H1 (cell line): Measurements from ENCODE around the gene NAA20. TPM values are rescaled to one million over a fixed set of nuclear protein-coding genes. Genes with fewer than 3 reads are reported as not detected.

ENCODE experiments used
- ASH2L ChIP-seq: fragments of 200-600, 300-600 bp; sonication (generic); IDR thresholded peaks from one replicate; pipeline ENCODE4 v1.7.1; 2017; ENCODE audit warnings: low read length
- ATF2 ChIP-seq: IDR thresholded peaks from 2 replicates; pipeline ENCODE4 v1.6.1; 2012; ENCODE audit warnings: low read length, inconsistent platforms
- BACH1 ChIP-seq: IDR thresholded peaks from 2 replicates; pipeline ENCODE4 v1.6.1; 2012; ENCODE audit warnings: low read length, improper control_type of control experiment
- BCL11A ChIP-seq, 2 experiments: IDR thresholded peaks; one replicate each; pipeline ENCODE4 v1.6.1; 2011; ENCODE audit warnings: low read depth in 2 of 2, low read length in 2 of 2, mild to moderate bottlenecking in 2 of 2
- CHD2 ChIP-seq: IDR thresholded peaks from 2 replicates; pipeline ENCODE4 v1.6.1; 2012; ENCODE audit warnings: low read length, improper control_type of control experiment
- CREB1 ChIP-seq: IDR thresholded peaks from 2 replicates; pipeline ENCODE4 v1.6.1; 2012; ENCODE audit warnings: inconsistent platforms
- CTCF ChIP-seq, 3 experiments: IDR thresholded peaks; 1 replicate in 2 of 3; 2 replicates in 1 of 3; pipeline versions ENCODE4 v1.5.1 to v1.6.1; 2011; ENCODE audit warnings: low read length in 3 of 3, mild to moderate bottlenecking in 3 of 3, inconsistent platforms in 2 of 3, low read depth in 1 of 3, moderate library complexity in 1 of 3; ENCODE audit not compliant: insufficient read depth in 1 of 3; ENCODE audit errors: control extremely low read depth in 1 of 3
- FOSL1 ChIP-seq: IDR thresholded peaks from 2 replicates; pipeline ENCODE4 v1.6.1; 2011; ENCODE audit warnings: mild to moderate bottlenecking, low read depth, low read length, moderate library complexity; ENCODE audit not compliant: insufficient read depth
- GABPA ChIP-seq: IDR thresholded peaks from 2 replicates; pipeline ENCODE4 v1.6.1; 2011; ENCODE audit warnings: mild to moderate bottlenecking, low read length, moderate library complexity, borderline replicate concordance; ENCODE audit not compliant: insufficient read depth
- KDM5A ChIP-seq: fragments of 200-600 bp; IDR thresholded peaks from 2 replicates; pipeline ENCODE4 v1.7.1; 2012; ENCODE audit warnings: mild to moderate bottlenecking, low read length, inconsistent platforms, mixed read lengths
- MAX ChIP-seq: IDR thresholded peaks from 2 replicates; pipeline ENCODE4 v1.6.1; 2012; ENCODE audit warnings: inconsistent platforms
- NRF1 ChIP-seq: IDR thresholded peaks from 2 replicates; pipeline ENCODE4 v1.6.1; 2011; ENCODE audit warnings: mild to moderate bottlenecking, low read depth, low read length, improper control_type of control experiment
- PHF8 ChIP-seq: fragments of 200-600 bp; sonication (generic); conservative IDR thresholded peaks from 2 replicates; pipeline ENCODE4 v1.7.1; 2012; ENCODE audit warnings: low read depth, mild to moderate bottlenecking, inconsistent platforms, low read length, moderate library complexity
- SIRT6 ChIP-seq: IDR thresholded peaks from one replicate; pipeline ENCODE4 v1.7.1; 2012; ENCODE audit warnings: low read length, inconsistent platforms
- SP2 ChIP-seq: IDR thresholded peaks from 2 replicates; pipeline ENCODE4 v1.6.1; 2012; ENCODE audit warnings: mild to moderate bottlenecking, low read length, inconsistent platforms
- SRF ChIP-seq: IDR thresholded peaks from 2 replicates; pipeline ENCODE4 v1.6.1; 2011; ENCODE audit warnings: mild to moderate bottlenecking, low read depth, low read length, moderate library complexity
- SUZ12 ChIP-seq: fragments of 200-600 bp; sonication (generic); IDR thresholded peaks from 2 replicates; pipeline ENCODE4 v1.6.1; 2012; ENCODE audit warnings: mild to moderate bottlenecking, inconsistent platforms, low read length, moderate library complexity, mixed read lengths
- TBP ChIP-seq: IDR thresholded peaks from 2 replicates; pipeline ENCODE4 v1.6.1; 2011; ENCODE audit warnings: low read depth, low read length, improper control_type of control experiment
- USF2 ChIP-seq: IDR thresholded peaks from 2 replicates; pipeline ENCODE4 v1.6.1; 2011; ENCODE audit warnings: low read length, improper control_type of control experiment
- polyA plus RNA-seq, 7 experiments: library from polyadenylated mRNA; depleted of rRNA in 3 of 7; stranded (reverse) in 5 of 7; unstranded in 2 of 7; fragments of >200 nt in 5 of 7; fragments of 200-250 nt in 2 of 7; gene quantifications; 1 replicate in 5 of 7; 2 replicates in 1 of 7; 4 replicates in 1 of 7; pipeline versions ENCODE4 v1.2.1 to v1.2.3, GENCODE V29; 2011 to 2013; ENCODE audit warnings: missing spikeins in 2 of 7, mixed read lengths in 2 of 7
- total RNA-seq: library from RNA; stranded (reverse); fragmentation: NEBNext Ultra II Directional; extraction: Animal tissue kit (Norgen Biotek cat#: 25700); gene quantifications from 2 replicates; pipeline ENCODE4 v1.2.1, GENCODE V29; 2021

NAA20 gene
- total and polyA plus RNA-seq, 2 of the 8 experiments (the other 6 are each of a cell fraction or from before 2014, with no cell fraction given), result 21.9 to 41.1 TPM

- TF ChIP-seq SP2 (no peak), BCL11A (IDR thresholded peaks at IDR 0.05; ENCODE audit: low read depth in 2 of 2, low read length in 2 of 2) (no peak), CHD2 (peak; percentile 75), TBP (peak; percentile 64), SRF (no peak), FOSL1 (no peak), KDM5A (peak; percentile 61), SIRT6 (no peak), CTCF (IDR thresholded peaks at IDR 0.05; ENCODE audit: control extremely low read depth in 1 of 3, insufficient read depth in 1 of 3, low read depth in 1 of 3, low read length in 3 of 3) (no peak), NRF1 (no peak), GABPA (peak; percentile 88), ATF2 (no peak), MAX (peak; percentile 97), SUZ12 (no peak), CREB1 (peak; percentile 81), USF2 (no peak), PHF8 (peak; percentile 75), BACH1 (no peak), ASH2L (peak; percentile 92)
These were observed 35.2 kb downstream of the NAA20 start, which contains the start of the genes CFAP61 and CRNKL1 (continued) for GRCh38 chr20:20052074-20052970.
